NCI-H2029 (cell line): ENCODE measurements around the gene CLN5.
A peak's percentile ranks its signal among the peaks of the same experiment; 100 is the strongest.

Experiments
- DNase-seq: peaks from one replicate; lab custom pipeline; 2025; lab: John Stamatoyannopoulos, UW

CLN5 gene

GRCh38 chr13:77016888-77017623 lies 25.2 kb downstream of the CLN5 start:
- no peak for DNase-seq

- DNase-seq: no peak
Measured at GRCh38 chr13:77019756-77020155, 27.9 kb downstream of the CLN5 start.

- no peak for DNase-seq
Measured at GRCh38 chr13:77022341-77022740, 30.5 kb downstream of the CLN5 start.

- DNase-seq: peak; percentile 18
Measured at GRCh38 chr13:77026255-77026860, 34.5 kb downstream of the CLN5 start.

GRCh38 chr13:77026861-77027621 lies 35.2 kb downstream of the CLN5 start, which contains the start of gene FBXL3:
Gene FBXL3 (minus strand): TSS chr13:77027159. CDS start chr13:77021860, 5,299 bp downstream.
- DNase-seq: peak; percentile 42

- DNase-seq: peak; percentile 50
Measured at GRCh38 chr13:77028202-77028601, 36.3 kb downstream of the CLN5 start.

- DNase-seq: no peak
Measured at GRCh38 chr13:77029436-77029835, 37.6 kb downstream of the CLN5 start.

GRCh38 chr13:77031656-77032243 lies 39.9 kb downstream of the CLN5 start:
- DNase-seq: no peak

- no peak for DNase-seq
Measured at GRCh38 chr13:77033717-77034302, 41.9 kb downstream of the CLN5 start.

- no peak for DNase-seq
Measured at GRCh38 chr13:77034881-77035280, 43.0 kb downstream of the CLN5 start.

GRCh38 chr13:77036279-77036678 lies 44.4 kb downstream of the CLN5 start:
- DNase-seq: no peak

- no peak for DNase-seq
Measured at GRCh38 chr13:77038907-77039480, 47.1 kb downstream of the CLN5 start.

GRCh38 chr13:77040076-77040475 lies 48.2 kb downstream of the CLN5 start:
- peak; percentile 54 for DNase-seq

GRCh38 chr13:77040835-77041234 lies 49.0 kb downstream of the CLN5 start:
- DNase-seq: no peak

- DNase-seq: no peak
Measured at GRCh38 chr13:77042566-77043177, 50.8 kb downstream of the CLN5 start.

GRCh38 chr13:77047649-77048343 lies 55.9 kb downstream of the CLN5 start:
- DNase-seq: no peak

GRCh38 chr13:77048681-77049080 lies 56.8 kb downstream of the CLN5 start:
- no peak for DNase-seq

GRCh38 chr13:77053192-77053591 lies 61.3 kb downstream of the CLN5 start:
- DNase-seq: no peak
